Type B pancreatic cell (in vitro differentiated cells): Measurements from ENCODE around the gene LIMCH1. TPM values are rescaled to one million over a fixed set of nuclear protein-coding genes. Genes with fewer than 3 reads are reported as not detected.
"Not testable (repeated sequence)": the region's sequence is repeated elsewhere in the genome, so short reads cannot be mapped to it uniquely, and the experiment has no call there.

ENCODE experiments used
- DNase-seq: peaks from one replicate; pipeline ENCODE4 v3.0.0; 2021; ENCODE audit warnings: mixed read lengths; ENCODE audit not compliant: unreplicated experiment; ENCODE audit errors: extremely low spot score
- H3K27ac Mint-ChIP-seq: 2 replicates; pipeline ENCODE4 v1.8.0; 2021; ENCODE audit warnings: mild to moderate bottlenecking, mixed read lengths
- H3K27me3 Mint-ChIP-seq: 2 replicates; pipeline ENCODE4 v1.8.0; 2021; ENCODE audit warnings: mixed read lengths
- H3K36me3 Mint-ChIP-seq: 2 replicates; pipeline ENCODE4 v1.8.0; 2021; ENCODE audit warnings: mixed read lengths
- H3K4me1 Mint-ChIP-seq: one replicate; pipeline ENCODE4 v1.8.0; 2021; ENCODE audit warnings: mixed read lengths; ENCODE audit not compliant: unreplicated experiment
- H3K4me3 Mint-ChIP-seq: 2 replicates; pipeline ENCODE4 v1.8.0; 2021; ENCODE audit warnings: mild to moderate bottlenecking, mixed read lengths
- H3K9me3 Mint-ChIP-seq: 2 replicates; pipeline ENCODE4 v1.8.0; 2021; ENCODE audit warnings: mixed read lengths
- CTCF ChIP-seq: fragments of 200-600 bp; sonication (generic); conservative IDR thresholded peaks from 2 replicates; pipeline ENCODE4 v1.5.0; 2021; ENCODE audit warnings: antibody characterized with exemption, mild to moderate bottlenecking
- total RNA-seq: library from RNA; stranded (reverse); gene quantifications from 2 replicates; pipeline ENCODE4 v1.2.1, GENCODE V29; 2021; ENCODE audit warnings: low replicate concordance

The LIMCH1 gene
- total RNA-seq, 1 donor from 2014 or later = 67.9 TPM

- no peak for TF ChIP-seq CTCF
- Mint-ChIP-seq H3K36me3 (no peaks in the 10 kb centered on the region), H3K9me3 (no peaks in the 10 kb centered on the region), H3K4me1 (no peaks in the 10 kb centered on the region), H3K4me3 (no peak overlapping the region), H3K27me3 (peaks cover 79% of the 10 kb centered on the region), H3K27ac (no peak overlapping the region)
- DNase-seq = no peak
Measured at GRCh38 chr4:41734371-41734770, 196.4 kb downstream of the LIMCH1 start.

GRCh38 chr4:41737491-41737890 lies 199.5 kb downstream of the LIMCH1 start:
- not testable (repeated sequence) for DNase-seq, H3K9me3 Mint-ChIP-seq, H3K36me3 Mint-ChIP-seq, H3K4me1 Mint-ChIP-seq, H3K27ac Mint-ChIP-seq, H3K4me3 Mint-ChIP-seq
- peaks cover 81% of the 10 kb centered on the region for H3K27me3 Mint-ChIP-seq

- H3K27ac Mint-ChIP-seq = no peak overlapping the region
- H3K9me3 Mint-ChIP-seq = no peaks in the 10 kb centered on the region
- H3K27me3 Mint-ChIP-seq = peaks cover 87% of the 10 kb centered on the region
- DNase-seq = no peak
- H3K4me1 Mint-ChIP-seq = peaks cover 9% of the 10 kb centered on the region
- no peaks in the 10 kb centered on the region for H3K36me3 Mint-ChIP-seq
- TF ChIP-seq CTCF = no peak
- no peak overlapping the region for H3K4me3 Mint-ChIP-seq
Measured at GRCh38 chr4:41741354-41741753, 203.4 kb downstream of the LIMCH1 start.

- peak overlapping the region; percentile 60 for H3K4me3 Mint-ChIP-seq
- H3K36me3 Mint-ChIP-seq = no peaks in the 10 kb centered on the region
- no peak for TF ChIP-seq CTCF
- peaks cover 98% of the 10 kb centered on the region for H3K27me3 Mint-ChIP-seq
- DNase-seq = no peak
- peaks cover 16% of the 10 kb centered on the region for H3K4me1 Mint-ChIP-seq
- H3K27ac Mint-ChIP-seq = no peak overlapping the region
- H3K9me3 Mint-ChIP-seq = no peaks in the 10 kb centered on the region
Measured at GRCh38 chr4:41744572-41745291, 206.8 kb downstream of the LIMCH1 start.

GRCh38 chr4:41745292-41746024 lies 207.5 kb downstream of the LIMCH1 start:
- Mint-ChIP-seq H3K27me3 (peaks cover 98% of the 10 kb centered on the region), H3K36me3 (no peaks in the 10 kb centered on the region), H3K4me3 (no peak overlapping the region), H3K27ac (no peak overlapping the region), H3K4me1 (peaks cover 16% of the 10 kb centered on the region), H3K9me3 (no peaks in the 10 kb centered on the region)
- no peak for TF ChIP-seq CTCF
- DNase-seq = no peak

GRCh38 chr4:41746025-41746439 lies 208.1 kb downstream of the LIMCH1 start:
- TF ChIP-seq CTCF = no peak
- H3K9me3 Mint-ChIP-seq = no peaks in the 10 kb centered on the region
- peaks cover 98% of the 10 kb centered on the region for H3K27me3 Mint-ChIP-seq
- H3K4me3 Mint-ChIP-seq = peak overlapping the region; percentile 81
- no peaks in the 10 kb centered on the region for H3K36me3 Mint-ChIP-seq
- H3K27ac Mint-ChIP-seq = no peak overlapping the region
- H3K4me1 Mint-ChIP-seq = peaks cover 16% of the 10 kb centered on the region
- DNase-seq = no peak
